ENCODE data around the gene PGP.

DNA sequence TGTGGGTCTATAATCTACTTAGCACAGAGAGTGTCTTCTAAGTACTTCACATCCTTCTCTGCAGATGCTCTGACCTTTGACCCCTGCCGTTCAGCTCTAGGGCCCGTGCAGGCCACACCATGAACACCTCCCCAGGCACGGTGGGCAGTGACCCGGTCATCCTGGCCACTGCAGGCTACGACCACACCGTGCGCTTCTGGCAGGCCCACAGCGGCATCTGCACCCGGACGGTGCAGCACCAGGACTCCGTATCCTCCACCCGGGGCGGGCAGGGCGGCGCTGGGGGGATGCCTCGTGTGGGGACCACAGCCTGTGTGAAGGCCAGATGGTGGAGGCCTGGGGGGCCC lies 8.7 kb downstream of the PGP start:
- TF ChIP-seq, protein P1, sequence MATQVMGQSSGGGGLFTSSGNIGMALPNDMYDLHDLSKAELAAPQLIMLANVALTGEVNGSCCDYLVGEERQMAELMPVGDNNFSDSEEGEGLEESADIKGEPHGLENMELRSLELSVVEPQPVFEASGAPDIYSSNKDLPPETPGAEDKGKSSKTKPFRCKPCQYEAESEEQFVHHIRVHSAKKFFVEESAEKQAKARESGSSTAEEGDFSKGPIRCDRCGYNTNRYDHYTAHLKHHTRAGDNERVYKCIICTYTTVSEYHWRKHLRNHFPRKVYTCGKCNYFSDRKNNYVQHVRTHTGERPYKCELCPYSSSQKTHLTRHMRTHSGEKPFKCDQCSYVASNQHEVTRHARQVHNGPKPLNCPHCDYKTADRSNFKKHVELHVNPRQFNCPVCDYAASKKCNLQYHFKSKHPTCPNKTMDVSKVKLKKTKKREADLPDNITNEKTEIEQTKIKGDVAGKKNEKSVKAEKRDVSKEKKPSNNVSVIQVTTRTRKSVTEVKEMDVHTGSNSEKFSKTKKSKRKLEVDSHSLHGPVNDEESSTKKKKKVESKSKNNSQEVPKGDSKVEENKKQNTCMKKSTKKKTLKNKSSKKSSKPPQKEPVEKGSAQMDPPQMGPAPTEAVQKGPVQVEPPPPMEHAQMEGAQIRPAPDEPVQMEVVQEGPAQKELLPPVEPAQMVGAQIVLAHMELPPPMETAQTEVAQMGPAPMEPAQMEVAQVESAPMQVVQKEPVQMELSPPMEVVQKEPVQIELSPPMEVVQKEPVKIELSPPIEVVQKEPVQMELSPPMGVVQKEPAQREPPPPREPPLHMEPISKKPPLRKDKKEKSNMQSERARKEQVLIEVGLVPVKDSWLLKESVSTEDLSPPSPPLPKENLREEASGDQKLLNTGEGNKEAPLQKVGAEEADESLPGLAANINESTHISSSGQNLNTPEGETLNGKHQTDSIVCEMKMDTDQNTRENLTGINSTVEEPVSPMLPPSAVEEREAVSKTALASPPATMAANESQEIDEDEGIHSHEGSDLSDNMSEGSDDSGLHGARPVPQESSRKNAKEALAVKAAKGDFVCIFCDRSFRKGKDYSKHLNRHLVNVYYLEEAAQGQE (IDR thresholded peaks at IDR 0.05; ENCODE audit: insufficient read depth in 1 of 2, low read depth in 2 of 2, low read length in 1 of 2): no peak
- TF ChIP-seq, protein P2, sequence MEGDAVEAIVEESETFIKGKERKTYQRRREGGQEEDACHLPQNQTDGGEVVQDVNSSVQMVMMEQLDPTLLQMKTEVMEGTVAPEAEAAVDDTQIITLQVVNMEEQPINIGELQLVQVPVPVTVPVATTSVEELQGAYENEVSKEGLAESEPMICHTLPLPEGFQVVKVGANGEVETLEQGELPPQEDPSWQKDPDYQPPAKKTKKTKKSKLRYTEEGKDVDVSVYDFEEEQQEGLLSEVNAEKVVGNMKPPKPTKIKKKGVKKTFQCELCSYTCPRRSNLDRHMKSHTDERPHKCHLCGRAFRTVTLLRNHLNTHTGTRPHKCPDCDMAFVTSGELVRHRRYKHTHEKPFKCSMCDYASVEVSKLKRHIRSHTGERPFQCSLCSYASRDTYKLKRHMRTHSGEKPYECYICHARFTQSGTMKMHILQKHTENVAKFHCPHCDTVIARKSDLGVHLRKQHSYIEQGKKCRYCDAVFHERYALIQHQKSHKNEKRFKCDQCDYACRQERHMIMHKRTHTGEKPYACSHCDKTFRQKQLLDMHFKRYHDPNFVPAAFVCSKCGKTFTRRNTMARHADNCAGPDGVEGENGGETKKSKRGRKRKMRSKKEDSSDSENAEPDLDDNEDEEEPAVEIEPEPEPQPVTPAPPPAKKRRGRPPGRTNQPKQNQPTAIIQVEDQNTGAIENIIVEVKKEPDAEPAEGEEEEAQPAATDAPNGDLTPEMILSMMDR (IDR thresholded peaks at IDR 0.05): no peak
- TF ChIP-seq POLR2AphosphoS5 (IDR thresholded peaks at IDR 0.05; ENCODE audit: low read depth, low read length) (no peak), SIN3A (IDR thresholded peaks at IDR 0.05; ENCODE audit: borderline replicate concordance, insufficient read depth, low read depth, low read length) (no peak), TCF7L2 (IDR thresholded peaks at IDR 0.05; ENCODE audit: low read depth, low read length) (no peak)
